Kasumi-1 (cell line): Measurements from ENCODE around the gene DTL.

Source experiments
- DNase-seq, 2 experiments: peaks; one replicate each; lab custom pipeline; 2025; lab: John Stamatoyannopoulos, UW

DTL gene

DNA sequence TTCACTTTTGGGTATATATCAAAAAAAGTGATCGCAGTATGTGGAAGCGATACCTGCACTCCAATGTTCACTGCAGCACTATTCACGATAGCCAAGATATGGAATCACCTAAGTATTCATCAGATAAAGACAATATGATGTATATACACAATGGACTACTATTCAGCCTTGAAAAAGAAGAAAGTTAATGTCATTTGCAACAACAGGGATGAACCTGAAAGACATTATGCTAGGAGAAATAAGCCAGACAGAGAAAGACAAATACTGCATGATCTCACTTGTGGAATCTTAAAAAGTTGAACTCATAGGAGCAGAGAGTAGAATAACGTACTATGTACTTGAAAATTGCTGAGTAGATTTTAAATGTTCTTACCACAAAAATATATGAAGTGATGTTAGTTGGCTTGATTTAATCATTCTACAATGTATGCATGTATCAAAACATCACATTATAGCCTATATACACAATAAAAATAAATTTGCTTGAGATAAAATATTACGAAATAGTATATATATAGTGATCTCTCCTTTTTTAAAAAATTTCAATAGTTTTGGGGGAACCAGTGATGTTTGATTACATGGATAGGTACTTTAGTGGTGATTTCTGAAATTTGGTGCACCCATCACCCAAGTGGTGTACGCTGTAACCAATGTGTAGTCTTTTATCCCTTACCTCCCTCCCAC is 56.0 kb downstream of the DTL start:
- DNase-seq: no peak

DNA sequence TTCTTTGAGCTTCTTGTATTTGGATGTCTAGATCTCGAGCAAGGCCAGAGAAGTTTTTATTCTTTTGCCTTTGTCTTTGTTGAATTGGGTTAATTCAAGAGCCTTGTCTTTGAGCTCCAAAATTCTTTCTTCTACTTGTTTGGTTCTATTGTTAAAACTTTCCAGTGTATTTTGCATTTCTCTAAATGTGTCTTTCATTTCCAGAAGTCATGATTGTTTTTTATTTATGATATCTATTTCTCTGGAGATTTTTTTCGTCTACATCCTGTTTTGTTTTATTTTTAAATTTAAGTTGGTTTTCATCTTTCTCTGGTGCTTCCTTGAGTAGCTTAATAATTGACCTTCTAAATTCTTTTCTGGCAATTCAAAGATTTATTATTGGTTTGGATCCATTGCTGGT is 61.8 kb downstream of the DTL start:
- no peak for DNase-seq

DNA sequence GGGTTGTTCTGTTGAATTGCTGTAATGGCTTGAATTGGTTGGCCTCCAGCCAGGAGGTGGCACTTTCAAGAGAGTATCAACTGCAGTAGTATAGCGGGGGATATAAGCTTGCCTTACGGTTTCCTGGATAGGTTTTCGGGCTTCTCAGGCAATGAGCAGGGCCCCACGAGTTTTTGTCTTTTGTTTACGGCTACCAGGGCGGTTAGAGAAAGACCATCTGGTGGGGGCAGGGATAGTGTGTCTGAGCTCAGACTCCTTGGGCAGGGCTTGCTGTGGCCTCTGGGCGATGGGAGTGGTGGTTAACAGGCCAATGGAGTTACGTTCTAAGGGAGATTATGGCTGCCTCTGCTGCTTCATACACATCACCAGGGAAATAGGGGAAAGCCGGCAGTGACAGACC is 62.8 kb downstream of the DTL start:
- no peak for DNase-seq

DNA sequence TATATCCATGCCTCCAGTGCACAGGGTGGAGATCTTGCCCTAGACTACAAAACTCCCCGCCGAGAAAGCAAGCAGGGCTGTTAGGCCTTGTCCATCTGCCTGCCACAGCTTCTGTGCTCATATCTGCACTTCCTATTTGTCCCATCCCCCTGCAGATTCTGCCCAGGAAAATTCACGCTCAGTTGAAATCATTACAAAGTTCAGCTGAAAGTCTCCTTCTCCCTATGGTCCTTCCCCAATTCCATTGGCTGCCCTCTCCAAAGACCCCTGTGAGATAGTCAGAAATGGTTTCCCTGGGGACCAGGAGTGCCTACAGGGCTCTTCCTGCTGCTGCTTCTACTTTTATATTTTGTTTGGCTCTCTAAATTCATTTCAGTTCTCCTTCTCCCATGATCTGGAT is 63.2 kb downstream of the DTL start:
- DNase-seq: no peak

DNA sequence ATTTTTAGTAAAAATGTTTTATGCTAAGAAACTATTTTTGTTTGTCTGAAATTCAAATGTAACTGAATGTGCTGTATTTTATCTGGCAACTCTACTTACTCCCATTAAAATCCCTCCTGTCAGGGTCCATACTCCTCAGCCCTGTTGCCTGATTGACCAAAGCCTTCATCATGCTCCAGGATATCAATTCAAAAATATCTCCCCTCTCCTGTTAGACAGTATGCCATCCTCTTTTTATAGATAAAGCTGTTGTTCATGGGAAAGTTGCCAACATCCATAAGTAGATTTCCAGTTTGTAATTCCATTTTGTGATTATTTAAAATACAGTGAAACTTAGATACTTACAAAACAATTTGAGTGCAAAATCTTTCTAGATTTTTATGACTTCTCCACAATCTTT is 65.7 kb downstream of the DTL start:
- DNase-seq: no peak

DNA sequence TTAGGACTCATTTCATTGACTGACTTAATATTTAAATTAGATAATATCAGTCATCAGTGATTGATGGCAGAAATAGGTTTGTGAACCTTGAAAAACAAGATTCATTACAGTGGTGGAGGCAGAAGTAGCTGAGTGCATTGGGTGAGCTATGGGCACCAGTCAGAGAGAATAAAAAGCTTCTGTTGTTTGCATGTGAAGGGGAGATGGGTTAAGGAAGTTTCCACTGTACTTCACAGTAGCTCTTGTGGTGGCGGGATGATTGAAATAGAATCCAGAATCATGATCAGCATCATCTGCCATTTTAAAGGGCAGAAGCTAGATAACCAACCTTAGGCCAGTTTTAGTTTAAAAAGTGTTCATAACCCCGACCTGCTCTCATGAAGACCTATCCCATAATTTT is 66.2 kb downstream of the DTL start:
- DNase-seq: no peak

DNA sequence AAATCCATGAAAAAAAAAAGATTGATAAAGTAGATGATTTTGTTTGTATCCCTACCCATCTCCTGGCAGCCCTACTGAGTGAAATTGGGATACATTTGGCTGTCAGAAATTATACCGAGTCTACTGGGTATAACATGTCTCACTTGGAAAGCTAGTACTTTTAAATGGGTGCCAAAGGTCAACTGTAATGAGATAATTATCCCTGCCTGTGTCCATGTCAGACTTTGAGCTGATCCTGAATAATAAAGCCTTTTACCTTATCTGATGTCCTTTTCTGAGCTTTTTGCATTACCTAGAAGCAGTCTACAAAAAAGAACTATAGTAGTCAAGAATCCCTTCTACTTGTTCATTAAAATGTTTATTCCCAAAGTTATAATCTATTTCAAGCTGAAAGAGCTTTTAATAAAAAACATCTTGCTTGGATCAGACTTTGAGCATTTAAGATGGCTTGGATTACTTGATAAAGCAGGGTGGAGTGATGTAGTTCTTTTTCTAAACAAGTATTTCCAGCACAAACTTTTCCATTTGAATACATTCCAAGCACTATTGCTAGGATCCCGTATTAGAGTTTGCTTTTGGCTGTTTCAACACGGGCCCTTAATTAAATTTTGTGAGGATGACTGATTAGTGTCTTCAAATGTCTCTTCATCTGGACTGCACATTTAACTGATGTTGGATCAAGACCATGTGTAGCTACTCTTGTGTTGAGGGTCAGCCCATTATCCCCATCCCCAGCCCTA is 69.2 kb downstream of the DTL start:
- no peak for DNase-seq

DNA sequence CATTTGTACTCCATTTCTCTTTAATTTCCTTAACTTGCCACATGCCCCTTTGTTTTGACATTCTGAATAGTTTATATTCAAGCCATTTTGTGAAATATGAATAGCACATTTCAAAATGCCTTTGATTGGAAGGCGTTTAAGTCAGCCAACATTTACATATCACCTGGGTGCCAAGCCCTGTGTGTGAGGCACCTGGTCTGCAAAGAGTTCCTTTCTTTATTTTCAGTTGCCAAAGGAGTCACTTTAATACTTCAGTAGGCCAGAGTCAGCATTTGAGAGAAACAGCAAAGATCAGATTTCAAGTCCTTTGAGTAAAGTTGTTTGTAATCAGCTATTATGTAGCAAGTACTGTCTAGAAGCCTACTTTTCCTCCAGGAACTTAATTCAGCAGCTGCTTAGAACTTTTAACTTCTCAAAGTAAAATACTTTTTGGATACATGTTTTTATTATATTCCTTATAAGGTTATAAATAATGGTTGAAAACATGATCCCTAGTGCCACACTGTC is 70.8 kb downstream of the DTL start:
- DNase-seq: no peak

DNA sequence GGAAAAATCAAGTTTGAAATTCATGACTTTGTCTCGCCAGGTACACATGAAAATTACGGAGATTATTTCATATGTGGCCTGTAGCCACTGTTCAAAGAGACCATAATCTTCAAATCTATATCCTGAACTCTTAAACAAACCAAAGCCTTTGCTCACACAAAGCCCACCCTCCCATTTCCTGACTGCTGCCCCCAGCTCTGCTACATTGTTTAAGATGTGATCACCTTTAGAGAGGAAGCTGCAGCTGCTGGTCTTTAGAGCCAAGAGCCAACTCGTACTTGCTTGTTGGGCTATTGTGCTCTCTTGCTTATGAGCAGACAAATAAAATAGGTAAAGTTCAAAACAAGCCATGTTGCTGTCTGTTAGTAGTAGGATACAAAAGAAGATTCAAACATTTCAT is 71.9 kb downstream of the DTL start:
- no peak for DNase-seq

DNA sequence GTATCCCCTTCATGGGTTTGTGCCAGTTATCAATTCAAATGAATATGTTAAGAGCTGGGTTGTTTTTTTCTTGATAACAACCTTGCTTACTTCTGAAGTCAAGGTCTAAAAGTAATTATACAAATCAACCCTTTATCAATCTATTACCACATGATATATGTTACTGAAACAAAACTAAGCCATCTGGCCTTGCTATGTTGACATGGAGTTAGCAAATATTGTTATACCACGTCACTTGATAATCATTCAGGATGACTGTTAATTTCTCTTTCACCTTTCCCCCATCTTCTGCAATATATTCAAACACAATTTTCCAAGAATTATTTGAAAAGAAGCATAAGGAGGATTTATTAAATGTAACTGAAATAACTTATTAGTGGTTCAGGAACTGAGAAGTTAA is 72.6 kb downstream of the DTL start:
- no peak for DNase-seq

DNA sequence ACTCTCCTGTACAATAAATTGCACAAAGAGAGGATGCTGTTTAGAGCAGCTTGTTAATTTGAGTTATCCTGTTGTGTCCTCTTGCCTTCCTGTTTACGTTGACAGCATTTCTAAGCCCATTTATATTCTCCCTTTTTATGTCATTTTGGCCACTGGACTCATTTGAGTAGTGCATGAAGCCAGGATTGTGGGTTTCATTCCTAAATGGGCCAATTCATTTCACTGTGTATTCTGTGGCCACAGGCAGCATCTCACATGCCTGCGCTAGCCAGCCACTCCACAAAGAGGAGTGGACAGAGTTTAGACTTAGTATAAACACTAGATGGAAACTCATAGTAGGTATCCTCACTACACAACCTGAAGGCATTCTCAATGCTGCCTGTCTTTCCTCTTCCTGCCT is 73.4 kb downstream of the DTL start:
- DNase-seq: no peak

DNA sequence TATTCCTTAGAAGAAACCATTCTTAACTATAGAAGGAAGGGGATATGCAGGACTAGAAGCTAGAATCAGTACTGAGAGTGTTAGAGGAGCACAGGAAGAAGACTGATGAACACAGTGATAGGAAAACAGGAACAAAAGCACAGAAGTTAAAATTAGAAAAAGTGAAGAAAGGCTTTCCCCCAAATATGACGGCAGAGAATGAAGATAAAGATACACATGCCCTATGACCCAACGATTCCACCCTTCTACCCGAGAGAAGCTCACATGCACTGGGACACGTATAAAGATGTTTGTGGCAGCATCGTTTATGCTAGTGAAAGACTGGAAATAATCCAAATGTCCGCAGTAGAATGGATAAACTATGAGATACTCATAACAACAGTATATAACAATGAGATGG is 74.2 kb downstream of the DTL start:
- DNase-seq: peak; percentile 25

DNA sequence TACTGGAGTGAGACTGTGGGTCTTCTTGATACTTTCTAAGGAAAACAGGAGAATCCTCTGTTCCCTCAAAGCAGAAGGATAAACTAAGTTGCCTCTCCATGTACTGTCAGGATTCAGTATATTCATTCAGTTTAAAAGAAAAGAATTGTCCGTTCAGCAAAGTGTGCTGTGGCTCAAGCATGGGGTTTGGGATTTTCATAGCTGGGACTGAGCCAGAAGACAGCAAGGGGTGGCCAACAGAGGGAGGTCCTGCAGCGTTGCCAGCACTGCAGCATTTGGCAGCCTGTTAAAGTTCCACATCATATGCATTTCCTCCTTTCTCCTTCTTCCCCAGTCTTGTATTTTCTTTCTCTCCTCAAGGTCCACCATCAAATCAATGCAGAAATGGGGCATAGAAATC is 75.1 kb downstream of the DTL start:
- no peak for DNase-seq

DNA sequence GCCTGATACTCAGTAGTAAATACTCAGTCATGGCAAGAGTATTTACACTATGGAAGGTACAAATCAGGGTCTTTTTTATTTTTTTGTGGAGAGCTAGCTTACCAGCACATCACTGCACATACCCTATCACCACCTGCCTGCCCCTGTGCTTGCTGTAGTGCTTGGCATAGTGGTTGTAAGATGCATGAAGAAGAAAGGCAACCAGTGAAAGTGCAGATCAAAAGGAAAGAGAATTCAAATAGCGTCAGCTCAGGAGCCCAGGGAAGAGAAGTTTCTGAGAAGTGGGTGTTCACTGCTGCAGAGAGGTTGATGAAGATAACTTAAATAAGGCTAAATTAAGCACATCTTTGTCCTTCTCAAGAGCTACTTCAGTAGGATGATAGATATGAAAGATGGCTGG is 76.0 kb downstream of the DTL start:
- DNase-seq: no peak

DNA sequence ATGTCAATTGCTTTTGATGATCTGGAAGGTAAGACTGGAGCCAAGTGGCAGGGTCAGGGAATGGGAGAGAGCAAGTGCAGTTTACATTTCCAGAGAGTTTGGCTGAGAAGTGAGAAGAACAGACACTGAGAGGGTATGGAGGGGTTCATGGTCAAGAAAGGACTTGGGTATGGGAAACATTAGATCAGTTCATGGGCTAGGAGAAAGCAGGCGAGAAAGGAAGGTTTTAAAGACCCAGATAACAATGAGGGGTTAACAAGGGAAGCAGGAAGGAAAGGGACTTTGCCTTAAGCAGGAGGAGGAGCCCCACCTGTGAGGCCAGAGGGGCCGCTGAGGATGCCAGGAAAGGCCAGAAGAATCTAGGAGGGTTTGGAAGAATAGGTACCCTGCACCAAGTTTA is 78.2 kb downstream of the DTL start:
- DNase-seq: no peak

DNA sequence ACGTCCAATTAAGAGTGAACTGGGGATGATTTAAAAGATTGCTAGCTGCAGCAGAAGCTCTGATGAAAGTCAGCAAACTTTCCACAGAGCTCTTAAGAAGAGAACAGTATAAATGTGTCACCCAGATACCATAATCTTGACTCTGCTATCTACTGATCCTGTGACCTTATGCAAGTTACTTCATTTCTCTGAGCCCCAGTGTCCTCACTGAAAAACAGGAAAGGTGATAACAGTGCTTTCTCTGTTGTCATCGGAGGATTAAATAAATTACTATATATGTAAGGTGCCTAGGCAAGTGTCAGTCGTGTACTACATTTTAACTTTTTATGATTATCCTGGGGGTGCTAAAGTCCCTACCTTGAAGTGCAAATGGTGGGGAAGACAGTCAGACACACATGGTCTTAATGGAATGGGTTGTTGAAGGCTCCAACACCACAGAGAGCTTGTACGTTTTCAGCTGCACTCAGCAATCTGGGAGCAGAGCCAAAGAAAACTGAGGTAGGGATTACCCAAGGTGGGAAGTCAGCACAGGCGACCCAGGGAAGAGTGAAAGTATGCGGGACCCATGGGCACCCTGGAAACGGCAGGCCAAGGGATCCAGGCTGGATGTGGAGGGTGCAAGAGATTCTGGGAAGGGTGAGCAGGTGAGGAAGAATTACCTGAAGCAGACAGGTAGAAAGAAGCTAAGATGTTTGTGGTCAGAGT is 82.8 kb downstream of the DTL start:
- no peak for DNase-seq

DNA sequence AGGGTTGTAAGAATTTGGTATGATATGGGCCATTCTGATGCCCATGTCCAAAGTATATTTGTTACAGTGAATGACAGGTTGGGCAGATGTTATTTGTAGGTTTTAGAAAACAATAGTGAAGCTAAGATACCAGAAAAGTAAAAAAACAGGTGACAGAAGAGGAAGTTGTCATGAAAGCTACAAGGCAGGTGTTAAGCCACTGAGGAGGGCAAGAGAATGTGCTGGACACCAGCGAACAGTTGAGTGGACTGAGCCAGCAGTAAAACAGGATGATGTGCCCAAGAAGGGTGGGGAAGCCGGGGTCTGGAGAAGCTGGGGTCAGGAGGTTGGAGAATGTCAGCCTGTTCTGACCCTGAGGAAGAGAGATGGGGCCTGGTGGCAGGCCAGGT is 83.3 kb downstream of the DTL start:
- DNase-seq: no peak

DNA sequence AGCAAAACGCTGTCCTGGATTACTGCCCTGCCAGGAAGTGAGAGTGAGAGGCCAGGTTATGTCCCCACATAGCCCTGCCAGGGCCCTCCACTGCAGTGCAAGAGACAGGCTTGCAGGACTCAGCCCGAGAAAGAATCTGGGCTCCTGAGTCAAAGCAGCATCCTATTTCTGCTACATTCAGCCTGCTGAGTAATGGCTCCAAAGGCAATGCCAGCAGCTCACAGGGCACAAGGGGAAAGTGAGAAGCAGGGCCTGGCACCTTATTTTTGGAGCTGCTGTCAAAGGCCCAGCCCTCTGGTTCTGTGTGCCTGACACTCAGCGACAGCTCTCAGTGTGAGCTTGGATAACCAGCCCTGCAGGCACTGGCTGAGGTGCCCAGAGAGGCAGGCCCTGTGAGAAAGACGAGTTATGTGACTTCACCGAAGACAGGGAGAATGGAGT is 83.9 kb downstream of the DTL start:
- no peak for DNase-seq

DNA sequence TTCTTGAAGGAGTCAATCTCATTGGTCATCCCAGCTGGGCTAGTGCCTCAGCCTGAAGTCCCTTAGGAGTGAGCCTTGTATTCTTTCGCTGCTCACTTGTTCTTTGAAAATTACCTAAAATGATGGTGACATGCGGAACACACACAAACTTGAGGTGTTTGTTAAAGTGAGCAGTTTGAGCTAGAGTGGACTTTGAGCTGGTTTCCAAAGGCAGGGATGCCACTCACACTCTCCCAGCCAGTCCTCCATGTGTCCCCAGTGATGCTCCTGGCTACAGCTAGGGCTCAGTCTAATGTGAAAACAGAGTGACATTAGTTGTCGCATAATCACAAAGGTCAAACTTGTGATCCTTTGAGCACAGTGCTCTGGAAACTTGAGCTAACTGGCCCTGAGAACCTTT is 84.3 kb downstream of the DTL start:
- no peak for DNase-seq

DNA sequence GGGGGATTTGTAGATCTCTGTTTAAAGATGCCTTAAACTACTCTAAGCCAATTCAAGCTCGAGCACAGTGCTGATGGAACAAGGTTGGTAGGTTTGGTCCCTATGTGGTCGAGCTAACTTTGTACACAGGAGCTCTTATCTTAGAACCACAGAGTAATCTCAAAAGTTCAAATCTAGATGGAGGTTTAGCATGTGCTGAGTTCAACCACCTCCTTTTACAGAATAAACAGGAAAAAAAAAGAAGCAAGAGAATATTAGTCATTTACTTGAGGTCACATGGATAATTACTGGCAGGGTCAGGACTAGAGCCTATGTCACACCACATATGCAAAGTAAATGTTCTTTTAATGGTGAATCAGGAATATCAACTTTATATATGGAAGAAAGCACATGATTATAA is 86.2 kb downstream of the DTL start:
- DNase-seq: no peak

DNA sequence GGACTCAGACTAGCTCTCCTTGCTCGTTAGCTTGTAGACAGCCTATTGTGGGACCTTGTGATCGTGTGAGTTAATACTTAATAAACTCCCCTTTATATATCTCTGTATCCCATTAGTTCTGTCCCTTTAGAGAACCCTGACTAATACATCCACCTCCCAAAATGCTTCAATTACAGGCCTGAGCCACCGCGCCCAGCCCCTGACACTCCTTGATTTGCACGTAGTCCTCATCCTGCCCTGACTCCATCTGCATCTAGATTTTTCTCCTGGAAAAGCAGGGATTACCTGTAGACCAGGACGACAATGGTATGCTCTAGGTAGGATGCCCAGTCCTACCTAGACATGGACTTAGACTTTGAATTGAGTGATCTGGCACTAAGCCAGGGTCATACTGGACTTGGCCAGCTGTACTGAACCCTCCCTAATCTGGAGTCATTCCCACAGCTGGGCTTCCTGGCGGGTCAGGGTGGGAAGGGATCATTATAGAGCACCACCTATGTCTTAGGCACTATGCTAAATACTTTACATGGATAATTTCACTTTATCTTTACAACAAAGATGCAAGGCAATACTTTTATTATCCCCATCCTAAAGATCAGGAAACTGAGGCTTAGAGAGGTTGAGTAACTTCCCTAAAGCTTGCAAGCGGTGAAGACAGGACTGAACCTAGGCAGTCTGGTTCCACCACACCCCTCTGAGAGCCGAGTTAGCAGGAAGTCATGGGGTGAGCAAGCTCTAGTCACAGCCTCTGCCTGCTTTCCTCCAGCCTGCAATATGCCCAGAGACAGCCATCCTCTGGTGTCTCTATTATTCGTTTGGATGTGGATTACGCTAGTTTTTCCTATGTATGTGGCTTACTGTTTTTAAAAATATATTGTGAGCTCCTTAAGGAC is 89.4 kb downstream of the DTL start:
- DNase-seq: peak; percentile 92 to 93

DNA sequence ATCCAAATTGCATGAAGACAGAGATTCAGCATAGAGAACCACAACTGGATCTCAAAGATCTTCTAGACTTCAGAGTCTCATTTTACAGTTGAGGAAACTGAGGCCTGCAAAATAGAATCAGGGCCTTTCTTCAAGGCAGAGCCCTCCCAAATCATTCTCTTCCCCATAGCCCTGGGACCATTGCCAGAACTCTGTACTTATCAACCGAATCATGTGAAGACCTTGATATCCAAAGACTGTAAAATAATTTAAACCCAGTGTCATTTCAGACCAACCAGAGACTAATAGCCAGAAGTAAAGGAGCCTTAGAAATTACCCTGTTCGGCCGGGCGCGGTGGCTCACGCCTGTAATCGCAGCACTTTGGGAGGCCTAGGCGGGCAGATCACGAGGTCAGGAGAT is 90.1 kb downstream of the DTL start:
- no peak for DNase-seq
